ENCODE results near the gene SLC25A45.
A peak's percentile ranks its signal among the peaks of the same experiment; 100 is the strongest.
"Not testable (repeated sequence)": the region's sequence is repeated elsewhere in the genome, so short reads cannot be mapped to it uniquely, and the experiment has no call there.

SLC25A45 gene

GRCh38 chr11:65421794-65422632, 39.6 kb upstream of the SLC25A45 start:
- peak; percentile 98 for DNase-seq (ENCODE audit: low spot score)

- DNase-seq (ENCODE audit: low spot score), result peak; percentile 67
Measured at GRCh38 chr11:65420979-65421793, 38.7 kb upstream of the SLC25A45 start.

- no peak for DNase-seq (ENCODE audit: low spot score)
Measured at GRCh38 chr11:65420506-65420905, 38.1 kb upstream of the SLC25A45 start.

DNA sequence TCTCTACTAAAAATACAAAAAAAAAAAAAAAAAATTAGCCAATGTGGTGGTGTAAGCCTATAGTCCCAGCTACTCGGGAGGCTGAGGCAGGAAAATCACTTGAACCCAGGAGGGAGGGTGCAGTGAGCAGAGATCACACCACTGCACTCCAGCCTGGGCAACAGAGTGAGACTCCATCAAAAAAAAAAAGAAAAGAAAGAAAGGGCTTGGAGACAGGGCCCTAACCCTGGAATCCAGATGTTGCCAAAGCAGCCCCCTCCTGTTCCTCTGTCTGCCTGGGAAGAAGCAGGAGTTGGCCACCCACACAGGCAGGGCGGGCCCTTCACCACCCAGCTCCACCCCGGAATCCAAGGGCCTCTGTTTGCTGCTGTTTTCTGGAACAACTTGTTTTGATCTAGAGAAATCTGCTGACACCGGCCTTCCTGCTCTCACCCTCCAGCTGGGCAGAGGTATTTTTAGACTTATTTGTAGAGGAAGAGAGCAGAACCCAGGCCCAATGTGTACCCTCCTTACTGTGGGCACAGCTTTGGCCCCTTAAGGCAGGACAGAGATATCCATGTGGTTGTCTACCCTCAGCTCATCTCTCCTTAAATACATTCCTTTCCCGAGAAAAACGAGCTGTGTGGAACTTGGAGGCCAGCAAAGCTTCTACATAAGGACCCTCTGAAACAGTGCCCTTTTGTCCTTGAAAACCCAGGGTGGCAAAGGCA, 37.5 kb upstream of the SLC25A45 start:
- DNase-seq (ENCODE audit: low spot score), result no peak

- no peak for DNase-seq (ENCODE audit: low spot score)
Measured at GRCh38 chr11:65419460-65419771, 37.0 kb upstream of the SLC25A45 start.

GRCh38 chr11:65418681-65419459, 36.4 kb upstream of the SLC25A45 start:
- DNase-seq (ENCODE audit: low spot score), result peak; percentile 94

- DNase-seq (ENCODE audit: low spot score), result no peak
Measured at GRCh38 chr11:65418431-65418680, 35.9 kb upstream of the SLC25A45 start.

GRCh38 chr11:65417702-65418430, 35.4 kb upstream of the SLC25A45 start:
- no peak for DNase-seq (ENCODE audit: low spot score)

- no peak for DNase-seq (ENCODE audit: low spot score)
Measured at GRCh38 chr11:65416841-65417701, 34.6 kb upstream of the SLC25A45 start.

- DNase-seq (ENCODE audit: low spot score), result peak; percentile 83
Measured at GRCh38 chr11:65416341-65416824, 33.9 kb upstream of the SLC25A45 start.

- no peak for DNase-seq (ENCODE audit: low spot score)
Measured at GRCh38 chr11:65415499-65416340, 33.3 kb upstream of the SLC25A45 start.

- no peak for DNase-seq (ENCODE audit: low spot score)
Measured at GRCh38 chr11:65414776-65415498, 32.5 kb upstream of the SLC25A45 start.

- DNase-seq (ENCODE audit: low spot score), result not testable (repeated sequence)
Measured at GRCh38 chr11:65413077-65413664, 30.7 kb upstream of the SLC25A45 start.

GRCh38 chr11:65412271-65413076, 30.0 kb upstream of the SLC25A45 start:
- no peak for DNase-seq (ENCODE audit: low spot score)

GRCh38 chr11:65411681-65412070, 29.2 kb upstream of the SLC25A45 start:
- no peak for DNase-seq (ENCODE audit: low spot score)

- DNase-seq (ENCODE audit: low spot score), result no peak
Measured at GRCh38 chr11:65410936-65411680, 28.7 kb upstream of the SLC25A45 start.
